Hepatocyte (in vitro differentiated cells): ENCODE data around the gene APOL2. TPM values are rescaled to one million over a fixed set of nuclear protein-coding genes. Genes with fewer than 3 reads are reported as not detected.

Experiments
- DNase-seq: peaks from one replicate; pipeline ENCODE4 v3.0.0-alpha.2; 2016; ENCODE audit warnings: low spot score
- H2AFZ ChIP-seq: fragments of 200-600 bp; sonication (generic); 2 replicates; pipeline ENCODE4 v1.6.0; 2016; ENCODE audit warnings: antibody characterized with exemption, mild to moderate bottlenecking
- H3K27ac ChIP-seq: fragments of 200-600 bp; sonication (generic); 2 replicates; pipeline ENCODE4 v1.5.1; 2016; ENCODE audit warnings: mild to moderate bottlenecking
- H3K27me3 ChIP-seq: fragments of 200-600 bp; sonication (generic); 2 replicates; pipeline ENCODE4 v1.6.1; 2016
- H3K36me3 ChIP-seq: fragments of 200-600 bp; sonication (generic); replicated peaks from 2 replicates; pipeline ENCODE4 v1.5.1; 2016; ENCODE audit warnings: low read depth; ENCODE audit not compliant: insufficient read depth
- H3K4me1 ChIP-seq: fragments of 200-600 bp; sonication (generic); 2 replicates; pipeline ENCODE4 v1.5.1; 2016; ENCODE audit warnings: mild to moderate bottlenecking, moderate library complexity; ENCODE audit not compliant: insufficient read depth
- H3K4me2 ChIP-seq: fragments of 200-600 bp; sonication (generic); 2 replicates; pipeline ENCODE4 v1.6.0; 2016
- H3K4me3 ChIP-seq: fragments of 200-600 bp; sonication (generic); 2 replicates; pipeline ENCODE4 v1.5.1; 2016; ENCODE audit warnings: mild to moderate bottlenecking
- H3K79me2 ChIP-seq: fragments of 200-600 bp; sonication (generic); 2 replicates; pipeline ENCODE4 v1.6.0; 2017; ENCODE audit warnings: mild to moderate bottlenecking
- H3K9me2 ChIP-seq: fragments of 200-600 bp; sonication (generic); replicated peaks from 2 replicates; pipeline ENCODE4 v1.6.0; 2017; ENCODE audit warnings: mild to moderate bottlenecking; ENCODE audit not compliant: insufficient read depth
- H3K9me3 ChIP-seq: fragments of 200-600 bp; sonication (generic); 2 replicates; pipeline ENCODE4 v1.5.1; 2016; ENCODE audit warnings: low read depth, mild to moderate bottlenecking
- H4K20me1 ChIP-seq: fragments of 200-600 bp; sonication (generic); 2 replicates; pipeline ENCODE4 v1.6.0; 2016; ENCODE audit warnings: mild to moderate bottlenecking; ENCODE audit not compliant: insufficient read depth, poor library complexity, severe bottlenecking
- EZH2 ChIP-seq: fragments of 200-600 bp; sonication (generic); IDR thresholded peaks from 2 replicates; pipeline ENCODE4 v1.6.1; 2016; ENCODE audit warnings: antibody characterized with exemption, mild to moderate bottlenecking, borderline replicate concordance
- EZH2phosphoT487 ChIP-seq: fragments of 200-600 bp; sonication (generic); IDR thresholded peaks from one replicate; pipeline ENCODE4 v1.6.1; 2018; ENCODE audit warnings: antibody characterized with exemption, mild to moderate bottlenecking, low read depth, moderate library complexity; ENCODE audit not compliant: unreplicated experiment, severe bottlenecking
- WGBS: methylation state at CpG from one replicate; pipeline ENCODE4 v1.1.6; 2016; ENCODE audit warnings: low lambda C conversion rate; ENCODE audit errors: missing lambda C conversion rate; 5-methylcytosine and 5-hydroxymethylcytosine counted together
- polyA plus RNA-seq: library from polyadenylated mRNA; unstranded; fragments of >200 nt; fragmentation: Nextera tagmentation; extraction: Ambion mirVana; gene quantifications from 2 replicates; pipeline ENCODE4 v1.2.1, GENCODE V29; 2016
- total RNA-seq: library from RNA; depleted of rRNA; stranded (reverse); fragments of >200 nt; gene quantifications from 2 replicates; pipeline ENCODE4 v1.2.3, GENCODE V29; 2014
- TF ChIP-seq, protein P1 (sequence below): fragments of 200-600 bp; sonication (generic); IDR thresholded peaks from 2 replicates; pipeline ENCODE4 v1.5.1; 2016; ENCODE audit warnings: antibody characterized with exemption, mild to moderate bottlenecking; ENCODE audit not compliant: poor library complexity

Gene APOL2
- total and polyA plus RNA-seq, 2 experiments from 2014 or later: 19.5 to 34.8 TPM

DNA sequence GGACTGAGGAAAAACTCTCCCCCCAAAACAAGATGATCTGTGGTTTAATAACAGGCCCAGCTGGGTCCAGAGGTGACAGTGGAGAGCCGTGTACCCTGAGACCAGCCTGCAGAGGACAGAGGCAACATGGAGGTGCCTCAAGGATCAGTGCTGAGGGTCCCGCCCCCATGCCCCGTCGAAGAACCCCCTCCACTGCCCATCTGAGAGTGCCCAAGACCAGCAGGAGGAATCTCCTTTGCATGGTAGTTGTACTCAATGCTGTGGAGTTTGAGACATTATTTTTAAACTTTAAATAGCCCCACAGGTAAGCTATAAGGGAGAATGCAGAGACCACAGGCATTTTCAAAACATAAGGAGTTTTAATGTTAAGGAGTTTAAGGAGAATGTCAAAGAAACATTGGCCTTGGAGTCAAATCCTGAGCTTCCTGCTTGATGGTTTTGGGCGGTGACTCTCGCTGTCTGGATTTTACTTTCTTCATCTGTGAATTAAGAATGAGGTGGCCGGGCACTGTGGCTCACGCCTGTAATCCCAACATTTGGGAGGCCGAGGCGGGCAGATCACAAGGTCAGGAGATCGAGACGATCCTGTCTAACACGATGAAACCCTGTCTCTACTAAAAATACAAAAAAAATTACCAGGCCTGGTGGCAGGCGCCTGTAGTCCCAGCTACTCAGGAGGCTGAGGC is 20.4 kb upstream of the APOL2 start:
- no peak for DNase-seq
- Histone ChIP-seq H3K9me3 (no peaks in the 10 kb centered on the region), H3K27ac (peak overlapping the region; percentile 79), H3K4me3 (no peak overlapping the region), H3K4me2 (peak overlapping the region; percentile 63), H3K27me3 (no peaks in the 10 kb centered on the region), H3K4me1 (peaks cover 15% of the 10 kb centered on the region), H2AFZ (peak overlapping the region; percentile 74), H4K20me1 (no peaks in the 10 kb centered on the region), H3K36me3 (no peaks in the 10 kb centered on the region), H3K9me2 (no peaks in the 10 kb centered on the region), H3K79me2 (no peaks in the 10 kb centered on the region)
- TF ChIP-seq EZH2phosphoT487 (no peak), EZH2 (no peak)
- TF ChIP-seq, protein P1, sequence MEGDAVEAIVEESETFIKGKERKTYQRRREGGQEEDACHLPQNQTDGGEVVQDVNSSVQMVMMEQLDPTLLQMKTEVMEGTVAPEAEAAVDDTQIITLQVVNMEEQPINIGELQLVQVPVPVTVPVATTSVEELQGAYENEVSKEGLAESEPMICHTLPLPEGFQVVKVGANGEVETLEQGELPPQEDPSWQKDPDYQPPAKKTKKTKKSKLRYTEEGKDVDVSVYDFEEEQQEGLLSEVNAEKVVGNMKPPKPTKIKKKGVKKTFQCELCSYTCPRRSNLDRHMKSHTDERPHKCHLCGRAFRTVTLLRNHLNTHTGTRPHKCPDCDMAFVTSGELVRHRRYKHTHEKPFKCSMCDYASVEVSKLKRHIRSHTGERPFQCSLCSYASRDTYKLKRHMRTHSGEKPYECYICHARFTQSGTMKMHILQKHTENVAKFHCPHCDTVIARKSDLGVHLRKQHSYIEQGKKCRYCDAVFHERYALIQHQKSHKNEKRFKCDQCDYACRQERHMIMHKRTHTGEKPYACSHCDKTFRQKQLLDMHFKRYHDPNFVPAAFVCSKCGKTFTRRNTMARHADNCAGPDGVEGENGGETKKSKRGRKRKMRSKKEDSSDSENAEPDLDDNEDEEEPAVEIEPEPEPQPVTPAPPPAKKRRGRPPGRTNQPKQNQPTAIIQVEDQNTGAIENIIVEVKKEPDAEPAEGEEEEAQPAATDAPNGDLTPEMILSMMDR: no peak
- 66% methylated on average over 14 of the region's 14 CpGs for WGBS

DNA sequence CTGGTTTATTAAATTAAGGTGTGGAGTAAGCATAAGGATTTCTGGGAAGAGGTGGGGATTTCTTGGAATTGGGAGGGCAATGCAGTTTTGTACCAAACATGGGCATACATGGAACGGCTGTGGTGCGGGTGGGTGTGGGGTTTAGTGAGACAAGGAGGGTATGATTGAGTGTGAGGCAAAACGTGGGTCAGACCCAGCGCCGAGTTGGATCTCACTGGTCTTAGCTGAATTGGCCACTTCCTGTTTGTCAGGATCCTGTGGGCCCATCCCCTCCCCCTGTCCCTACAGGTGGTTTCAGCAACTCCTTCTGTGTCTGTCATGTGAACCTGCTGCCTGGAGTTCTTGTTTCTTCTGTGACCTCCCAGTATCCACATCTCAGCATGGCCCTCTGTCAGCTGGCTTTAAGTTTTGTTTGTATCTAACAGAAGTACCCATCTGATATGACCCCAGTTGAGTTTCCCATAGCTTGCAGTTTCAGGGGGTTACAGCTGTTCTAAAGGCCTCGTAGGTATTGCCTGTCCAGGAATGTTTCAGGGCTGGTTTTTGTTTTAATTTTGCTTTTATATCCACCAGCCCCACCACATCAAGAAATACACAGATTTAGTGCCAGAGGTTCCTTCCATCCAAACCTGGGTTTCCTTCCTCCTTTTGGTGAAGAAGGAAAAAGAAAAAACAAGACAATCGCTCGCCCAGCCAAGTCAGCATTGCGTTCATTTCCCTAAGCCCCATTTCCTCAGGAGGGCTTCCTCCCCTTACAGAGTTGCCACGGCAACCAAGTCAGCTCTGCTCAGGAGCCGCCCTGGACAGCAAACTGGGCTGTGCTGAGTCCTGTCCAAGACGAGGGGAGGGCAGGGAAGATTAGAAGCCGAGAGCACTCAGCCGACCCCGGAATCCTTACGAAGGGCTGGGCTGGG is 19.6 kb upstream of the APOL2 start:
- no peaks in the 10 kb centered on the region for H3K36me3 ChIP-seq
- no peaks in the 10 kb centered on the region for H3K79me2 ChIP-seq
- WGBS: 25% methylated on average over 16 of the region's 16 CpGs
- no peaks in the 10 kb centered on the region for H3K9me2 ChIP-seq
- DNase-seq: peak; percentile 51
- peak overlapping the region; percentile 79 for H3K27ac ChIP-seq
- no peak overlapping the region for H3K4me3 ChIP-seq
- H3K4me1 ChIP-seq: peaks cover 15% of the 10 kb centered on the region
- H4K20me1 ChIP-seq: no peaks in the 10 kb centered on the region
- peak overlapping the region; percentile 74 for H2AFZ ChIP-seq
- H3K4me2 ChIP-seq: peak overlapping the region; percentile 63
- H3K9me3 ChIP-seq: no peaks in the 10 kb centered on the region
- TF ChIP-seq EZH2phosphoT487 (no peak), EZH2 (no peak)
- TF ChIP-seq, protein P1: no peak
- H3K27me3 ChIP-seq: no peaks in the 10 kb centered on the region

DNA sequence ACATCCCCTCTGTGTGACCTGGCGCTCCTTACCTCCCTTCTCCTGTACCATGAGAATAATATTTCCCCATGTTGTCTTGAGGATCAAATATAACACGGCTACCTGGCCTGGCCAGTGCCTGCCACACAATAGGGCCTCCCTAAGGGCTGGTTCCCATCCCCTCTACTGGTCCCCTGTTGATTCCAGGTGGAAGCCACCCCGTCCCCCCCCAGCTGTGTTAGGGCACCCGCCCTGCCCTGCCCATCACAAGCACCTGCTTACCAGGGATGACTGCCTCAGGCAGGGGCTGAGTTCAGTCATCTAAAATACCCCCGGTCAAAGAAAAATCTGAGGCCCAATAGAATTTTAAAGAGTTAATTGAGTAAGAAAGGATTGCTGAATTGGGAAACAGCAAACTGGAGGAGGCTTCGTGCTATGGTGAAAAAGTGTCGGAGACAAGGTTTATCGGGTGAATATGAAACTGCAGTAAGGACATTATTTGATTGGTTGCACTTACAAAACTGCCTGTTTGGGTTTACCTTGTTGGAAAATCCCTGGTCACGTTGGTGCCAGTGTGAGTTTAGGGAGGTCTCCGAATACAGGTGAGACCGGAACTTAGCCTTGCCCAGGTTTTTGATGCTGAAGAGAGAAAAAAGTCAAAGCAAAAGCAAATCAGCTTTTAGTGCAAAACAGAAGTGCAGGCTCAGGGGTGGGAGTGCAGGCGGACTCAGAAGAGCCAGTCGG is 18.8 kb upstream of the APOL2 start:
- no peaks in the 10 kb centered on the region for H3K9me2 ChIP-seq
- H3K79me2 ChIP-seq: no peaks in the 10 kb centered on the region
- WGBS: 94% methylated on average over 13 of the region's 13 CpGs
- peaks cover 20% of the 10 kb centered on the region for H3K4me1 ChIP-seq
- H3K4me3 ChIP-seq: no peak overlapping the region
- H3K36me3 ChIP-seq: no peaks in the 10 kb centered on the region
- no peaks in the 10 kb centered on the region for H3K9me3 ChIP-seq
- H3K27ac ChIP-seq: peak overlapping the region; percentile 79
- no peak for DNase-seq
- H3K4me2 ChIP-seq: no peak overlapping the region
- H2AFZ ChIP-seq: no peak overlapping the region
- no peaks in the 10 kb centered on the region for H3K27me3 ChIP-seq
- no peak for TF ChIP-seq EZH2phosphoT487
- TF ChIP-seq, protein P1: no peak
- no peak for TF ChIP-seq EZH2
- no peaks in the 10 kb centered on the region for H4K20me1 ChIP-seq
